Measurements from ENCODE around the gene CNTN5. TPM values are rescaled to one million over a fixed set of nuclear protein-coding genes. Genes with fewer than 3 reads are reported as not detected.

The CNTN5 gene
- total and polyA plus RNA-seq, 2 experiments from 2014 or later = 9.6 to 10.6 TPM

DNA sequence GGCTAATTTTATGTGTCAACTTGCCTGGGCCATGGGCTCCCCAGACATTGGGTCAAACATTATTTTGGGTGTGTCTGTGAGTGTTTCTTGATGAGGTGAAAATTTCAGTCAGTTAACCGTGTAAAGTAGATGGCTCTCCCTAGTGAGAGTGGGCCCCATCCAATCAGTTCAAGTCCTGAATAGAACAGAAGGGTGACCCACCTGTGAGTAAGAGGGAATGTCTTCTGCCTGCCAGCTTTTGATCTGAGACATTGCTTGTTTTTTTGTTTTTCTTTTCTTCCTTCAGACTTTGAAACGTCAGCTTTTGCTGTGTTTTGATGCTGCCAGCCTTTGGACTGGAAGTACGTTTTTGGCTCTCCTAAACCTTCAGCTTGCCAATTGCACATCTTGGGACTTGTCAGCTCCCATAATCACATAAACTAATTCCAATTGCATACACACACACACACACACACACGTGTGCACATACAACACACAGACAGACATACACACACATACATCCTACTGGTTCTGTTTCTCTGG, 300.1 kb downstream of the CNTN5 start:
- Histone ChIP-seq H3K9me2 (replicated peaks; ENCODE audit: insufficient read depth) (no peaks in the 10 kb centered on the region), H3K4me2 (no peak overlapping the region), H3K9me3 (ENCODE audit: low read depth) (no peaks in the 10 kb centered on the region), H3K27ac (no peak overlapping the region), H3K36me3 (replicated peaks; ENCODE audit: insufficient read depth, low read depth) (no peaks in the 10 kb centered on the region), H3K27me3 (no peaks in the 10 kb centered on the region), H3K4me1 (ENCODE audit: insufficient read depth) (no peaks in the 10 kb centered on the region), H3K79me2 (no peaks in the 10 kb centered on the region), H2AFZ (no peak overlapping the region), H4K20me1 (ENCODE audit: insufficient read depth, poor library complexity, severe bottlenecking) (no peaks in the 10 kb centered on the region), H3K4me3 (no peak overlapping the region)
- TF ChIP-seq EZH2 (IDR thresholded peaks at IDR 0.05; ENCODE audit: borderline replicate concordance) = no peak
- TF ChIP-seq, protein P1, sequence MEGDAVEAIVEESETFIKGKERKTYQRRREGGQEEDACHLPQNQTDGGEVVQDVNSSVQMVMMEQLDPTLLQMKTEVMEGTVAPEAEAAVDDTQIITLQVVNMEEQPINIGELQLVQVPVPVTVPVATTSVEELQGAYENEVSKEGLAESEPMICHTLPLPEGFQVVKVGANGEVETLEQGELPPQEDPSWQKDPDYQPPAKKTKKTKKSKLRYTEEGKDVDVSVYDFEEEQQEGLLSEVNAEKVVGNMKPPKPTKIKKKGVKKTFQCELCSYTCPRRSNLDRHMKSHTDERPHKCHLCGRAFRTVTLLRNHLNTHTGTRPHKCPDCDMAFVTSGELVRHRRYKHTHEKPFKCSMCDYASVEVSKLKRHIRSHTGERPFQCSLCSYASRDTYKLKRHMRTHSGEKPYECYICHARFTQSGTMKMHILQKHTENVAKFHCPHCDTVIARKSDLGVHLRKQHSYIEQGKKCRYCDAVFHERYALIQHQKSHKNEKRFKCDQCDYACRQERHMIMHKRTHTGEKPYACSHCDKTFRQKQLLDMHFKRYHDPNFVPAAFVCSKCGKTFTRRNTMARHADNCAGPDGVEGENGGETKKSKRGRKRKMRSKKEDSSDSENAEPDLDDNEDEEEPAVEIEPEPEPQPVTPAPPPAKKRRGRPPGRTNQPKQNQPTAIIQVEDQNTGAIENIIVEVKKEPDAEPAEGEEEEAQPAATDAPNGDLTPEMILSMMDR (IDR thresholded peaks at IDR 0.05; ENCODE audit: poor library complexity) = no peak
- TF ChIP-seq EZH2phosphoT487 (IDR thresholded peaks at IDR 0.05; ENCODE audit: low read depth, severe bottlenecking, unreplicated experiment) = no peak
- no peak for DNase-seq (ENCODE audit: low spot score)
- WGBS (ENCODE audit: low lambda C conversion rate, missing lambda C conversion rate) = 79% methylated on average over 4 of the region's 4 CpGs

DNA sequence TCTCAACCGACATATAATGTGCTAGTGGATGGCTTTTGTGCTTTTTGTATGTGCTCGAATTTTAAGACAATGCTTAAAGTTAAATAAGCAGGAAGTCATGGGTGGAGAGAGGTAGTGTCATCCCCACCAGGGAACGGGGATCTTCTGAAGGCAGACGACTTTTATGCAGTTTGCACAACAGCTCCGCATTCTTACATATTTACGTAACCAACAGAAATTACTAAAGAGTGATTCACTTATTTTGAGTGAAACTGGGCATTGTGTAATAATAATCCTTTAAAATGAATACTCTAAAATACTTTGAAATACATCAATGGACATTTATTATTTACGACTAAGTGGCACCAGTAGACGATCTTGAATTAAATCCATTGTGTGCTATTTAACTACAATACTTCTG, 305.1 kb downstream of the CNTN5 start:
- H3K4me2 ChIP-seq = no peak overlapping the region
- no peaks in the 10 kb centered on the region for H3K27me3 ChIP-seq
- H4K20me1 ChIP-seq (ENCODE audit: insufficient read depth, poor library complexity, severe bottlenecking) = no peaks in the 10 kb centered on the region
- no peak overlapping the region for H3K4me3 ChIP-seq
- H3K79me2 ChIP-seq = no peaks in the 10 kb centered on the region
- no peaks in the 10 kb centered on the region for H3K9me2 ChIP-seq (replicated peaks; ENCODE audit: insufficient read depth)
- 75% methylated on average over 8 of the region's 8 CpGs for WGBS (ENCODE audit: low lambda C conversion rate, missing lambda C conversion rate)
- H3K27ac ChIP-seq = peak overlapping the region; percentile 59
- peak; percentile 36 for DNase-seq (ENCODE audit: low spot score)
- no peaks in the 10 kb centered on the region for H3K4me1 ChIP-seq (ENCODE audit: insufficient read depth)
- H2AFZ ChIP-seq = no peak overlapping the region
- no peaks in the 10 kb centered on the region for H3K9me3 ChIP-seq (ENCODE audit: low read depth)
- TF ChIP-seq EZH2 (IDR thresholded peaks at IDR 0.05; ENCODE audit: borderline replicate concordance) (no peak), EZH2phosphoT487 (IDR thresholded peaks at IDR 0.05; ENCODE audit: low read depth, severe bottlenecking, unreplicated experiment) (no peak)
- TF ChIP-seq, protein P1 (IDR thresholded peaks at IDR 0.05; ENCODE audit: poor library complexity) = no peak
- no peaks in the 10 kb centered on the region for H3K36me3 ChIP-seq (replicated peaks; ENCODE audit: insufficient read depth, low read depth)

DNA sequence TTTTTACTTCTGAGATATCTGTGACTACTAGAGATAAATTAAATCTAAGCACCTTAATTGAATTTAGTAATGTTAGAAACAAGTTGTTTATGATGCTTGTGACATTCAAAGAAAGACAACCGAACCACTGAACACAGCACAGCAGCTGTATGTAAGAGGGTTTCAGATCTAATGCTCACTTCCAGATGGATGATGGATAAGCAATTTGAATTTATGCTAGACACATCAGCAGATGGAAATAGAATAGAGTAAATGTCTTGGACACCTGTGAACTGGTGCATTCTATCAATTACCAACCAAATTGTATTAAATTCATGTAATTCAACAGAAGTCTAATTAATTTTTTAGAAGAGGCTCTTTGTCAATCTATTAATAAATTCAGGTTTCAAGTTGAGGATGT, 306.3 kb downstream of the CNTN5 start:
- Histone ChIP-seq H3K9me3 (ENCODE audit: low read depth) (no peaks in the 10 kb centered on the region), H3K36me3 (replicated peaks; ENCODE audit: insufficient read depth, low read depth) (no peaks in the 10 kb centered on the region), H4K20me1 (ENCODE audit: insufficient read depth, poor library complexity, severe bottlenecking) (no peaks in the 10 kb centered on the region), H3K4me3 (no peak overlapping the region), H3K4me2 (no peak overlapping the region), H3K27ac (no peak overlapping the region), H3K79me2 (no peaks in the 10 kb centered on the region), H3K4me1 (ENCODE audit: insufficient read depth) (no peaks in the 10 kb centered on the region), H3K27me3 (no peaks in the 10 kb centered on the region), H3K9me2 (replicated peaks; ENCODE audit: insufficient read depth) (no peaks in the 10 kb centered on the region), H2AFZ (no peak overlapping the region)
- DNase-seq (ENCODE audit: low spot score) = no peak
- WGBS (ENCODE audit: low lambda C conversion rate, missing lambda C conversion rate) = 92% methylated on average over 1 of the region's 1 CpG
- TF ChIP-seq, protein P1 (IDR thresholded peaks at IDR 0.05; ENCODE audit: poor library complexity) = no peak
- TF ChIP-seq EZH2 (IDR thresholded peaks at IDR 0.05; ENCODE audit: borderline replicate concordance) = no peak
- TF ChIP-seq EZH2phosphoT487 (IDR thresholded peaks at IDR 0.05; ENCODE audit: low read depth, severe bottlenecking, unreplicated experiment) = no peak

All from hepatocyte (in vitro differentiated cells).